ENCODE data around the gene PHPT1.

The PHPT1 gene

GRCh38 chr9:136886610-136887597, 37.7 kb downstream of the PHPT1 start:
- peak overlapping the region; percentile 95 for H3K4me3 Mint-ChIP-seq
- peak overlapping the region; percentile 89 for H3K27ac Mint-ChIP-seq
- peaks cover 51% of the 10 kb centered on the region for H3K4me1 Mint-ChIP-seq
- ATAC-seq (peak; percentile 1), DNase-seq (peak; percentile 51)
- peaks cover 5% of the 10 kb centered on the region for H3K36me3 Mint-ChIP-seq (ENCODE audit: low read depth)
- no peaks in the 10 kb centered on the region for H3K27me3 Mint-ChIP-seq
- no peaks in the 10 kb centered on the region for H3K9me3 Mint-ChIP-seq

- H3K9me3 Mint-ChIP-seq = no peaks in the 10 kb centered on the region
- no peak overlapping the region for H3K4me3 Mint-ChIP-seq
- peaks cover 5% of the 10 kb centered on the region for H3K36me3 Mint-ChIP-seq (ENCODE audit: low read depth)
- H3K27me3 Mint-ChIP-seq = no peaks in the 10 kb centered on the region
- no peak overlapping the region for H3K27ac Mint-ChIP-seq
- H3K4me1 Mint-ChIP-seq = peaks cover 40% of the 10 kb centered on the region
- no peak for DNase-seq
- no peak for ATAC-seq
Observed at GRCh38 chr9:136888454-136888853, 39.2 kb downstream of the PHPT1 start.

GRCh38 chr9:136889858-136890257, 40.6 kb downstream of the PHPT1 start:
- H3K36me3 Mint-ChIP-seq (ENCODE audit: low read depth) = peaks cover 15% of the 10 kb centered on the region
- no peak overlapping the region for H3K4me3 Mint-ChIP-seq
- ATAC-seq (no peak), DNase-seq (no peak)
- peaks cover 35% of the 10 kb centered on the region for H3K4me1 Mint-ChIP-seq
- H3K27ac Mint-ChIP-seq = no peak overlapping the region
- no peaks in the 10 kb centered on the region for H3K9me3 Mint-ChIP-seq
- no peaks in the 10 kb centered on the region for H3K27me3 Mint-ChIP-seq

GRCh38 chr9:136890661-136891060, 41.5 kb downstream of the PHPT1 start:
- no peak overlapping the region for H3K27ac Mint-ChIP-seq
- no peaks in the 10 kb centered on the region for H3K9me3 Mint-ChIP-seq
- H3K4me1 Mint-ChIP-seq = peaks cover 27% of the 10 kb centered on the region
- peaks cover 15% of the 10 kb centered on the region for H3K36me3 Mint-ChIP-seq (ENCODE audit: low read depth)
- DNase-seq (no peak), ATAC-seq (no peak)
- H3K4me3 Mint-ChIP-seq = no peak overlapping the region
- no peaks in the 10 kb centered on the region for H3K27me3 Mint-ChIP-seq

- no peaks in the 10 kb centered on the region for H3K27me3 Mint-ChIP-seq
- peaks cover 19% of the 10 kb centered on the region for H3K4me1 Mint-ChIP-seq
- DNase-seq (no peak), ATAC-seq (no peak)
- no peak overlapping the region for H3K4me3 Mint-ChIP-seq
- no peak overlapping the region for H3K27ac Mint-ChIP-seq
- H3K36me3 Mint-ChIP-seq (ENCODE audit: low read depth) = peaks cover 22% of the 10 kb centered on the region
- H3K9me3 Mint-ChIP-seq = no peaks in the 10 kb centered on the region
Observed at GRCh38 chr9:136896027-136896426, 46.8 kb downstream of the PHPT1 start.

- peaks cover 42% of the 10 kb centered on the region for H3K4me1 Mint-ChIP-seq
- peaks cover 30% of the 10 kb centered on the region for H3K36me3 Mint-ChIP-seq (ENCODE audit: low read depth)
- H3K27me3 Mint-ChIP-seq = no peaks in the 10 kb centered on the region
- no peaks in the 10 kb centered on the region for H3K9me3 Mint-ChIP-seq
- no peak overlapping the region for H3K27ac Mint-ChIP-seq
- no peak for DNase-seq
- H3K4me3 Mint-ChIP-seq = no peak overlapping the region
- ATAC-seq = no peak
Observed at GRCh38 chr9:136898483-136899100, 49.4 kb downstream of the PHPT1 start.

- Mint-ChIP-seq H3K36me3 (ENCODE audit: low read depth) (peaks cover 29% of the 10 kb centered on the region), H3K9me3 (no peaks in the 10 kb centered on the region), H3K27ac (no peak overlapping the region), H3K4me3 (no peak overlapping the region), H3K4me1 (peaks cover 44% of the 10 kb centered on the region), H3K27me3 (no peaks in the 10 kb centered on the region)
- no peak for ATAC-seq
- no peak for DNase-seq
Observed at GRCh38 chr9:136899196-136899595, 50.0 kb downstream of the PHPT1 start.

DNA sequence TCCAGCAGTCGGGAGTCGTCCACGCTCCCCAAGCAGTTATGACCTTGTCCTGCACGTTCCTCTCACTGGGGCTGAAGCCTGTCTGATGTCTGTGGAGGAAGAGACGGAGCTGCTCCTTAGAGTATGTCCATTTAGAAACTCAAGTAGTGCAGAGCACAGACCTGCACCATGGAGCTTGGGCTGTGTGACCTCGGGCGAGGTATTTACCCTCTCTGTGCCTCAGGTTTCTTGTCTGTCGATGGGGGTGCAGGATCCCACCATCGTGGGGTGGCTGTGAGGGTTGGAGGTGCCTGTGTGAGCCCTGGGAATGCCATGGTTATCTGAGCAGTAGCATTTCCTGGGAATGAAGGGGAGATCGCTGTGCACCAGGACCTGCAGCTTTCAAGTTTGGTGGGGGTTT, 51.3 kb downstream of the PHPT1 start:
- H3K9me3 Mint-ChIP-seq = no peaks in the 10 kb centered on the region
- peaks cover 26% of the 10 kb centered on the region for H3K36me3 Mint-ChIP-seq (ENCODE audit: low read depth)
- ATAC-seq (no peak), DNase-seq (no peak)
- H3K4me1 Mint-ChIP-seq = peaks cover 48% of the 10 kb centered on the region
- H3K27ac Mint-ChIP-seq = peak overlapping the region; percentile 38
- H3K27me3 Mint-ChIP-seq = no peaks in the 10 kb centered on the region
- no peak overlapping the region for H3K4me3 Mint-ChIP-seq

Measured in activated naive CD8-positive, alpha-beta T cell treated with anti-CD3 and anti-CD28 coated beads, Interleukin-2, amount 50 U/mL, for 24 hours (primary cell).